IMR-90 (cell line): ENCODE results near the gene DPP10. TPM values are rescaled to one million over a fixed set of nuclear protein-coding genes. Genes with fewer than 3 reads are reported as not detected.
"Not testable (repeated sequence)": the region's sequence is repeated elsewhere in the genome, so short reads cannot be mapped to it uniquely, and the experiment has no call there.

Experiments used
- ATAC-seq: fragments of 200-7000 bp; cut with Tn5 transposase; 2 replicates; pipeline ENCODE4 v1.9.1; 2020; ENCODE audit warnings: low read depth, mild to moderate bottlenecking, moderate library complexity
- BruUV-seq: library from RNA; stranded (reverse); fragments of 400-500 nt; replicated peaks from 2 replicates; lab custom pipeline; 2021; lab: Mats Ljungman, UMichigan
- CTCF ChIA-PET: fragments of 300-600 bp; formaldehyde crosslinking; extraction: SDS; loops from one replicate; lab custom pipeline; 2021; ENCODE audit warnings: antibody characterized with exemption; lab: Yijun Ruan, JAX
- POLR2A ChIA-PET: fragments of 300-600 bp; sonication (Branson Sonifier 250); formaldehyde crosslinking; loops from one replicate; lab custom pipeline; 2022; ENCODE audit warnings: antibody characterized with exemption; ENCODE audit not compliant: unreplicated experiment; lab: Charles Lee
- DNase-seq: peaks from one replicate; pipeline ENCODE4 v3.0.0; 2013
- H2AFZ ChIP-seq: replicated peaks from 2 replicates; pipeline ENCODE3; 2013; ENCODE audit warnings: low read length, mild to moderate bottlenecking; ENCODE audit not compliant: poor library complexity
- H2AK5ac ChIP-seq: 2 replicates; pipeline ENCODE4 v1.6.1; 2013; ENCODE audit warnings: low read depth, low read length, inconsistent platforms
- H2AK9ac ChIP-seq: replicated peaks from 2 replicates; pipeline ENCODE3; 2013; ENCODE audit warnings: mild to moderate bottlenecking, low read depth, low read length, moderate library complexity; ENCODE audit not compliant: poor library complexity
- H2BK120ac ChIP-seq: 2 replicates; pipeline ENCODE4 v1.6.1; 2013; ENCODE audit warnings: low read depth, low read length, inconsistent platforms
- H2BK15ac ChIP-seq: 3 replicates; pipeline ENCODE4 v1.6.1; 2013; ENCODE audit warnings: low read depth, low read length, inconsistent platforms
- H2BK20ac ChIP-seq: 2 replicates; pipeline ENCODE4 v1.6.1; 2013; ENCODE audit warnings: low read depth, mild to moderate bottlenecking, inconsistent platforms, low read length, moderate library complexity
- H2BK5ac ChIP-seq: 2 replicates; pipeline ENCODE4 v1.6.1; 2013; ENCODE audit warnings: mild to moderate bottlenecking, low read depth, low read length, inconsistent platforms; ENCODE audit not compliant: poor library complexity, severe bottlenecking
- H3K14ac ChIP-seq: replicated peaks from 2 replicates; pipeline ENCODE4 v1.6.1; 2013; ENCODE audit warnings: low read depth, low read length, inconsistent platforms
- H3K18ac ChIP-seq: 2 replicates; pipeline ENCODE4 v1.6.1; 2013; ENCODE audit warnings: low read depth, low read length, control low read depth
- H3K23ac ChIP-seq: 2 replicates; pipeline ENCODE4 v1.6.1; 2013; ENCODE audit warnings: low read depth, low read length, inconsistent platforms
- H3K27ac ChIP-seq: 2 replicates; pipeline ENCODE4 v1.5.1; 2013; ENCODE audit warnings: mild to moderate bottlenecking, control low read depth, low read length; ENCODE audit not compliant: insufficient read depth
- H3K27me3 ChIP-seq: 2 replicates; pipeline ENCODE4 v1.6.1; 2013; ENCODE audit warnings: low read length; ENCODE audit not compliant: control insufficient read depth, insufficient read depth
- H3K36me3 ChIP-seq: 2 replicates; pipeline ENCODE4 v1.6.1; 2013; ENCODE audit warnings: low read length, mixed read lengths; ENCODE audit not compliant: control insufficient read depth, insufficient read depth
- H3K4ac ChIP-seq: 2 replicates; pipeline ENCODE4 v1.6.1; 2013; ENCODE audit warnings: low read depth, low read length, inconsistent platforms
- H3K4me1 ChIP-seq: 2 replicates; pipeline ENCODE4 v1.6.1; 2013; ENCODE audit warnings: low read length, mixed read lengths; ENCODE audit not compliant: control insufficient read depth, insufficient read depth
- H3K4me2 ChIP-seq: 2 replicates; pipeline ENCODE4 v1.6.1; 2013; ENCODE audit warnings: low read depth, mild to moderate bottlenecking, control low read depth, low read length, moderate library complexity
- H3K4me3 ChIP-seq: 2 replicates; pipeline ENCODE4 v1.5.1; 2013; ENCODE audit warnings: low read depth, mild to moderate bottlenecking, control low read depth, low read length, moderate library complexity; ENCODE audit not compliant: insufficient read depth
- H3K56ac ChIP-seq: 2 replicates; pipeline ENCODE4 v1.6.1; 2013; ENCODE audit warnings: low read length, inconsistent platforms; ENCODE audit not compliant: insufficient read depth; ENCODE audit errors: extremely low read depth
- H3K79me1 ChIP-seq, 2 experiments: 2 replicates each; pipeline ENCODE4 v1.6.1; 2013; ENCODE audit warnings: low read length in 2 of 2, inconsistent platforms in 1 of 2, low read depth in 1 of 2
- H3K9ac ChIP-seq: 2 replicates; pipeline ENCODE4 v1.6.1; 2013; ENCODE audit warnings: low read depth, low read length, control low read depth
- H3K9me1 ChIP-seq: 2 replicates; pipeline ENCODE4 v1.6.1; 2013; ENCODE audit warnings: low read length, inconsistent platforms; ENCODE audit not compliant: insufficient read depth
- H3K9me3 ChIP-seq: 2 replicates; pipeline ENCODE4 v1.6.1; 2013; ENCODE audit warnings: low read length; ENCODE audit not compliant: control insufficient read depth, insufficient read depth
- H4K20me1 ChIP-seq: 2 replicates; pipeline ENCODE4 v1.6.1; 2013; ENCODE audit warnings: low read length, inconsistent platforms; ENCODE audit not compliant: insufficient read depth
- H4K5ac ChIP-seq: 2 replicates; pipeline ENCODE4 v1.6.1; 2013; ENCODE audit warnings: mild to moderate bottlenecking, low read depth, low read length, control low read depth
- H4K8ac ChIP-seq, 2 experiments: 2 replicates each; pipeline ENCODE4 v1.6.1; 2013; ENCODE audit warnings: low read depth in 2 of 2, low read length in 2 of 2, control low read depth in 1 of 2, inconsistent platforms in 1 of 2
- H4K91ac ChIP-seq: 2 replicates; pipeline ENCODE4 v1.6.1; 2013; ENCODE audit warnings: low read depth, low read length, inconsistent platforms; ENCODE audit not compliant: insufficient read depth
- CTCF ChIP-seq: conservative IDR thresholded peaks from 2 replicates; pipeline ENCODE4 v1.5.1; 2012; ENCODE audit warnings: mild to moderate bottlenecking, low read depth, low read length, improper control_type of control experiment
- MAFK ChIP-seq: IDR thresholded peaks from 2 replicates; pipeline ENCODE4 v1.6.1; 2012; ENCODE audit warnings: low read depth, low read length, improper control_type of control experiment
- POLR2A ChIP-seq: IDR thresholded peaks from 2 replicates; pipeline ENCODE4 v1.6.1; 2012; ENCODE audit warnings: mild to moderate bottlenecking, low read depth, low read length
- RCOR1 ChIP-seq: IDR thresholded peaks from 2 replicates; pipeline ENCODE4 v1.6.1; 2012; ENCODE audit warnings: mild to moderate bottlenecking, low read length, improper control_type of control experiment; ENCODE audit not compliant: insufficient replicate concordance
- RFX5 ChIP-seq: IDR thresholded peaks from 2 replicates; pipeline ENCODE4 v1.8.0; 2012; ENCODE audit warnings: low read depth, mild to moderate bottlenecking, low read length, moderate library complexity
- WGBS, 2 experiments: methylation state at CpG; one replicate each; pipeline versions ENCODE4 v1.1.5 to v1.1.7; 2013; ENCODE audit warnings: missing lambda C conversion rate in 2 of 2; ENCODE audit not compliant: insufficient read length in 1 of 2; ENCODE audit errors: extremely low coverage in 2 of 2; 5-methylcytosine and 5-hydroxymethylcytosine counted together
- dilution Hi-C: fragments of 300-500 bp; cut with HindIII; formaldehyde crosslinking; loops from one replicate; pipeline ENCODE4 v1.14.3; 2018; ENCODE audit warnings: low sequenced_read_pairs; ENCODE audit not compliant: unreplicated experiment
- in situ Hi-C: fragments of 300-500 bp; cut with MboI; formaldehyde crosslinking; loops from 3 replicates; pipeline ENCODE4 v1.14.3; 2019; ENCODE audit warnings: low sequenced_read_pairs, inconsistent platforms, mixed read lengths
- intact Hi-C: fragments of 100-400 bp; cut with micrococcal nuclease; formaldehyde crosslinking; loops from 2 replicates; pipeline ENCODE4 v1.10.0; 2022
- polyA plus RNA-seq, 3 experiments: library from polyadenylated mRNA; depleted of rRNA; stranded (reverse); fragments of >200 nt; gene quantifications; 2 replicates each; pipeline ENCODE4 v1.2.3, GENCODE V29; 2012; ENCODE audit warnings: low replicate concordance in 1 of 3
- total RNA-seq: library from RNA; depleted of rRNA; stranded (reverse); fragments of >200 nt; gene quantifications from 2 replicates; pipeline ENCODE4 v1.2.3, GENCODE V29; 2012

The DPP10 gene
- total and polyA plus RNA-seq, 2 of the 4 experiments (the other 2 are of a cell fraction): not detected

- no CpG with 5 or more reads among the region's 2 CpGs for WGBS, 2 experiments
- H2AK5ac ChIP-seq: no peak overlapping the region
- no peaks in the 10 kb centered on the region for H3K9me1 ChIP-seq
- no peak overlapping the region for H3K18ac ChIP-seq
- in situ Hi-C loops (no loop called here), intact Hi-C loops (no loop called here), dilution Hi-C loops (no loop called here)
- H2BK15ac ChIP-seq: no peak overlapping the region
- no peak overlapping the region for H3K56ac ChIP-seq
- no peaks in the 10 kb centered on the region for H3K79me1 ChIP-seq
- no peak overlapping the region for H2BK120ac ChIP-seq
- no peak overlapping the region for H3K4me3 ChIP-seq
- H4K8ac ChIP-seq: no peak overlapping the region
- H2AK9ac ChIP-seq: no peak overlapping the region
- H2BK5ac ChIP-seq: no peak overlapping the region
- H3K4me2 ChIP-seq: no peak overlapping the region
- H3K27ac ChIP-seq: no peak overlapping the region
- H3K9ac ChIP-seq: no peak overlapping the region
- no peak overlapping the region for H3K14ac ChIP-seq
- no peak overlapping the region for H2AFZ ChIP-seq
- H3K9me3 ChIP-seq: peaks cover 6% of the 10 kb centered on the region
- no peak overlapping the region for H2BK20ac ChIP-seq
- H3K36me3 ChIP-seq: no peaks in the 10 kb centered on the region
- no peak for DNase-seq
- no peak overlapping the region for H3K4ac ChIP-seq
- ChIA-PET POLR2A (no interaction called here), CTCF (no interaction called here)
- no peak overlapping the region for H3K23ac ChIP-seq
- ATAC-seq: no peak
- no peaks in the 10 kb centered on the region for H3K4me1 ChIP-seq
- no peaks in the 10 kb centered on the region for H4K20me1 ChIP-seq
- no peak overlapping the region for H4K91ac ChIP-seq
- BruUV-seq: no TSS peak
- H3K27me3 ChIP-seq: no peaks in the 10 kb centered on the region
- H4K5ac ChIP-seq: no peak overlapping the region
- no peak for TF ChIP-seq RCOR1
- TF ChIP-seq CTCF: no peak
- TF ChIP-seq MAFK: no peak
- no peak for TF ChIP-seq POLR2A
- TF ChIP-seq RFX5: no peak
Measured at GRCh38 chr2:114406347-114406746, 36.1 kb upstream of the DPP10 start.

GRCh38 chr2:114407353-114407752 lies 35.1 kb upstream of the DPP10 start:
- DNase-seq, CTCF ChIA-PET, dilution Hi-C loops, H4K20me1 ChIP-seq, H4K91ac ChIP-seq, H3K9ac ChIP-seq, H3K9me1 ChIP-seq, H2BK15ac ChIP-seq, H3K4me3 ChIP-seq, H2BK120ac ChIP-seq, BruUV-seq, H3K27ac ChIP-seq, H3K4me1 ChIP-seq, in situ Hi-C loops, H4K5ac ChIP-seq, H3K4ac ChIP-seq, H3K79me1 ChIP-seq, POLR2A ChIA-PET, H3K23ac ChIP-seq, H2AK5ac ChIP-seq, H4K8ac ChIP-seq, ATAC-seq, H3K14ac ChIP-seq, H2BK20ac ChIP-seq, H3K9me3 ChIP-seq, H2AK9ac ChIP-seq, H3K27me3 ChIP-seq, H2BK5ac ChIP-seq, H3K56ac ChIP-seq, H3K36me3 ChIP-seq, H3K18ac ChIP-seq, H2AFZ ChIP-seq, intact Hi-C loops, H3K4me2 ChIP-seq: not testable (repeated sequence)
- no CpG with 5 or more reads among the region's 5 CpGs for WGBS, 2 experiments
